Measurements from ENCODE around the gene DYNLL1.

Gene DYNLL1

GRCh38 chr12:120532701-120533238 lies 36.9 kb downstream of the DYNLL1 start:
- no peaks in the 10 kb centered on the region for H3K9me3 Mint-ChIP-seq
- no peaks in the 10 kb centered on the region for H3K27me3 Mint-ChIP-seq (ENCODE audit: low read depth)
- peak overlapping the region in 2 of 3 experiments; percentile 14 to 29 for H3K27ac Mint-ChIP-seq
- TF ChIP-seq CTCF (IDR thresholded peaks at IDR 0.05; ENCODE audit: unreplicated experiment in 3 of 3), result no peak
- peaks cover 41% of the 10 kb centered on the region for H3K4me1 Mint-ChIP-seq
- peak overlapping the region; percentile 43 to 67 (median 54) for H3K4me3 Mint-ChIP-seq
- H3K36me3 Mint-ChIP-seq (ENCODE audit: low read depth), result peaks cover 9% of the 10 kb centered on the region

- Mint-ChIP-seq H3K9me3 (no peaks in the 10 kb centered on the region), H3K4me3 (peak within 1 kb of the TSS; percentile 94 to 97 (median 97)), H3K27me3 (ENCODE audit: low read depth) (no peaks in the 10 kb centered on the region), H3K36me3 (ENCODE audit: low read depth) (peaks cover 21% of the 10 kb centered on the region), H3K4me1 (peaks cover 50% of the 10 kb centered on the region), H3K27ac (peak within 1 kb of the TSS; percentile 90 to 97 (median 97))
- TF ChIP-seq CTCF (IDR thresholded peaks at IDR 0.05; ENCODE audit: unreplicated experiment in 3 of 3), result no peak
Observed at GRCh38 chr12:120534203-120534702, 38.3 kb downstream of the DYNLL1 start, which contains the start of gene RNF10. TSS of gene RNF10 (plus strand) at chr12:120534356. CDS start at chr12:120534812, 456 bp downstream.

GRCh38 chr12:120534703-120535655 lies 39.1 kb downstream of the DYNLL1 start:
- peak in 1 of 3 experiments; percentile 9 for TF ChIP-seq CTCF (IDR thresholded peaks at IDR 0.05; ENCODE audit: unreplicated experiment in 3 of 3)
- Mint-ChIP-seq H3K27me3 (ENCODE audit: low read depth) (no peaks in the 10 kb centered on the region), H3K4me3 (peak overlapping the region; percentile 94 to 97 (median 97)), H3K36me3 (ENCODE audit: low read depth) (peaks cover 24% of the 10 kb centered on the region), H3K4me1 (peaks cover 46% of the 10 kb centered on the region), H3K9me3 (no peaks in the 10 kb centered on the region), H3K27ac (peak overlapping the region; percentile 90 to 97 (median 97))

GRCh38 chr12:120536064-120536791 lies 40.3 kb downstream of the DYNLL1 start:
- Mint-ChIP-seq H3K4me3 (peak overlapping the region; percentile 94 to 97 (median 97)), H3K27ac (peak overlapping the region; percentile 21 to 97 (median 72)), H3K9me3 (no peaks in the 10 kb centered on the region), H3K36me3 (ENCODE audit: low read depth) (peaks cover 33% of the 10 kb centered on the region), H3K27me3 (ENCODE audit: low read depth) (no peaks in the 10 kb centered on the region), H3K4me1 (peaks cover 44% of the 10 kb centered on the region)
- no peak for TF ChIP-seq CTCF (IDR thresholded peaks at IDR 0.05; ENCODE audit: unreplicated experiment in 3 of 3)

- Mint-ChIP-seq H3K27ac (peak overlapping the region; percentile 67 to 91 (median 70)), H3K4me3 (peak overlapping the region in 2 of 3 experiments; percentile 61 to 75), H3K27me3 (ENCODE audit: low read depth) (no peaks in the 10 kb centered on the region), H3K9me3 (no peaks in the 10 kb centered on the region), H3K36me3 (ENCODE audit: low read depth) (peaks cover 36% of the 10 kb centered on the region), H3K4me1 (peaks cover 44% of the 10 kb centered on the region)
- TF ChIP-seq CTCF (IDR thresholded peaks at IDR 0.05; ENCODE audit: unreplicated experiment in 3 of 3), result no peak
Observed at GRCh38 chr12:120537856-120538220, 41.9 kb downstream of the DYNLL1 start.
